Neuronal stem cell (in vitro differentiated cells): ENCODE results near the gene ABHD16A. TPM values are rescaled to one million over a fixed set of nuclear protein-coding genes. Genes with fewer than 3 reads are reported as not detected.

Source experiments
- DNase-seq: peaks from one replicate; pipeline ENCODE4 v3.0.0-alpha.2; 2013; ENCODE audit warnings: low spot score
- H2AFZ ChIP-seq: one replicate; pipeline ENCODE4 v1.6.1; 2013; ENCODE audit warnings: mild to moderate bottlenecking, low read length, inconsistent platforms
- H2AK5ac ChIP-seq: 2 replicates; pipeline ENCODE4 v1.6.1; 2013; ENCODE audit warnings: low read depth, mild to moderate bottlenecking, inconsistent platforms, low read length, moderate library complexity, mixed read lengths
- H2BK120ac ChIP-seq: 2 replicates; pipeline ENCODE4 v1.6.1; 2013; ENCODE audit warnings: low read depth, mild to moderate bottlenecking, inconsistent platforms, low read length, moderate library complexity, mixed read lengths
- H2BK12ac ChIP-seq: one replicate; pipeline ENCODE4 v1.6.1; 2013; ENCODE audit warnings: low read length, inconsistent platforms
- H2BK15ac ChIP-seq: 2 replicates; pipeline ENCODE4 v1.6.1; 2013; ENCODE audit warnings: mild to moderate bottlenecking, low read length, inconsistent platforms, mixed read lengths
- H2BK5ac ChIP-seq: one replicate; pipeline ENCODE4 v1.6.1; 2013; ENCODE audit warnings: inconsistent platforms, mild to moderate bottlenecking, low read length, moderate library complexity
- H3K14ac ChIP-seq: one replicate; pipeline ENCODE4 v1.6.1; 2013; ENCODE audit warnings: low read length, inconsistent platforms
- H3K18ac ChIP-seq: 2 replicates; pipeline ENCODE4 v1.6.1; 2013; ENCODE audit warnings: low read length, inconsistent platforms
- H3K23ac ChIP-seq: 2 replicates; pipeline ENCODE4 v1.6.1; 2013; ENCODE audit warnings: low read depth, mild to moderate bottlenecking, mixed read lengths, low read length, inconsistent platforms; ENCODE audit not compliant: poor library complexity
- H3K27ac ChIP-seq: replicated peaks from 3 replicates; pipeline ENCODE4 v1.5.1; 2013; ENCODE audit warnings: low read length, inconsistent platforms
- H3K27me3 ChIP-seq, 3 experiments: 2 replicates each; pipeline ENCODE4 v1.6.1; 2013; ENCODE audit warnings: low read length in 3 of 3, mild to moderate bottlenecking in 2 of 3, inconsistent platforms in 1 of 3, low read depth in 1 of 3, mixed read lengths in 1 of 3, moderate library complexity in 1 of 3; ENCODE audit not compliant: control insufficient read depth in 3 of 3, insufficient read depth in 3 of 3
- H3K36me3 ChIP-seq, 2 donors: replicated peaks in 1 of 2; 2 replicates each; pipeline ENCODE4 v1.6.1; 2013; ENCODE audit warnings: low read length in 2 of 2; ENCODE audit not compliant: control insufficient read depth in 2 of 2, insufficient read depth in 2 of 2
- H3K4ac ChIP-seq: 2 replicates; pipeline ENCODE4 v1.6.1; 2013; ENCODE audit warnings: inconsistent platforms, mild to moderate bottlenecking, low read length, moderate library complexity
- H3K4me1 ChIP-seq, 2 donors: 1 replicate in 1 of 2; 2 replicates in 1 of 2; pipeline ENCODE4 v1.6.1; 2013; ENCODE audit warnings: low read length in 2 of 2, low read depth in 1 of 2; ENCODE audit not compliant: control insufficient read depth in 2 of 2, insufficient read depth in 1 of 2
- H3K4me2 ChIP-seq: one replicate; pipeline ENCODE4 v1.6.1; 2013; ENCODE audit warnings: mild to moderate bottlenecking, low read length, inconsistent platforms; ENCODE audit not compliant: insufficient read depth, poor library complexity, severe bottlenecking
- H3K4me3 ChIP-seq, 2 donors: 2 replicates each; pipeline ENCODE4 v1.5.1; 2013; ENCODE audit warnings: low read length in 2 of 2, mild to moderate bottlenecking in 2 of 2, inconsistent platforms in 1 of 2, moderate library complexity in 1 of 2
- H3K79me1 ChIP-seq: one replicate; pipeline ENCODE4 v1.6.1; 2013; ENCODE audit warnings: low read depth, mild to moderate bottlenecking, inconsistent platforms, low read length, moderate library complexity
- H3K9ac ChIP-seq: one replicate; pipeline ENCODE4 v1.6.1; 2013; ENCODE audit warnings: mild to moderate bottlenecking, low read depth, low read length, inconsistent platforms; ENCODE audit not compliant: poor library complexity
- H3K9me3 ChIP-seq, 2 donors: replicated peaks in 1 of 2; 2 replicates each; pipeline versions ENCODE3 to v1.6.1; 2013; ENCODE audit warnings: low read length in 2 of 2, mild to moderate bottlenecking in 2 of 2, inconsistent platforms in 1 of 2, low read depth in 1 of 2, mixed read lengths in 1 of 2, moderate library complexity in 1 of 2; ENCODE audit not compliant: control insufficient read depth in 2 of 2, insufficient read depth in 1 of 2
- H4K8ac ChIP-seq: one replicate; pipeline ENCODE4 v1.6.1; 2013; ENCODE audit warnings: low read depth, mild to moderate bottlenecking, inconsistent platforms, low read length, moderate library complexity
- H4K91ac ChIP-seq: one replicate; pipeline ENCODE4 v1.6.1; 2013; ENCODE audit warnings: low read length, low read depth, mild to moderate bottlenecking, inconsistent platforms; ENCODE audit not compliant: poor library complexity
- WGBS, 2 donors: extraction: QIAGEN DNeasy Blood & Tissue Kit; methylation state at CpG; one replicate each; pipeline ENCODE4 v1.1.7; 2013; ENCODE audit warnings: missing lambda C conversion rate in 2 of 2, mixed read lengths in 1 of 2; ENCODE audit not compliant: insufficient read length in 2 of 2, insufficient replicate concordance in 1 of 2; ENCODE audit errors: extremely low coverage in 2 of 2; 5-methylcytosine and 5-hydroxymethylcytosine counted together
- polyA plus RNA-seq, 2 experiments: library from polyadenylated mRNA; stranded (reverse); fragments of 200-250 nt; gene quantifications; one replicate each; pipeline ENCODE4 v1.2.3, GENCODE V29; 2013

The ABHD16A gene
- polyA plus RNA-seq (2013, experiment 1 of 2), result 32.8 TPM
- 34.1 TPM for polyA plus RNA-seq (2013, experiment 2 of 2)

GRCh38 chr6:31702819-31703716 lies at the start of gene ABHD16A:
ABHD16A (minus strand) TSS chr6:31703324; CDS start chr6:31703281, 43 bp downstream.
- no CpG with 5 or more reads among the region's 54 CpGs for WGBS, 2 donors

DNA sequence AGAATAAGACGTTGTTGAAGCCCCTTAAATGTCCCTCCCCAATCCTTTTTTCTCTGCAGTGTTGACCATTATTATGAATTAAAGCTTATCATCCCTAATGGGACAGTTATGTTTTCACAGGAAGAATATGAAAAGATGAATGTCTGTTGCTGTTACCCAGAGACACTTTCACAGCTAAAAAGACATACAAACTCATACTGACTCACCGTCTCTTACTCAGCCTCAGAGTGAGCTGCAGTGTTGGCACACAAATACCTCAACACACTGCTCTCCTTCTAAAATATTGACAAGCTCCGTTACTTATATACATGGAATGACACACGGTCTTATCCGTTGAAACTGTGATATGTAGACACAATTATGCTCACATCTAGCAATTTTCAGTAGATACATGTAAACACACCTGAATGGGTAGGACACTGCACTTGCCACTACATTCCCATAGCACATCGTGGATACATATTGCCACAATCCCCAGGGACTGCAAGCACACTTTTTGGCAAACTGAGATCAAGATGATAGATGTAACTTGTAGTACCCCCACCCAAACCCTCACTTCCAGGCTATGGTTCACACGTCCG lies 49.7 kb upstream of the ABHD16A start:
- Histone ChIP-seq H3K23ac (no peak overlapping the region), H3K4me2 (no peak overlapping the region), H3K9ac (no peak overlapping the region), H3K9me3 (no peaks in the 10 kb centered on the region), H2BK12ac (no peak overlapping the region), H3K4me1 (no peaks in the 10 kb centered on the region), H3K4me3 (no peak overlapping the region), H3K27ac (no peak overlapping the region), H2AFZ (no peak overlapping the region), H4K8ac (no peak overlapping the region), H3K27me3 (no peaks in the 10 kb centered on the region), H3K4ac (no peak overlapping the region), H3K36me3 (peaks cover 1 to 44% of the 10 kb centered on the region in 2 donors), H2BK5ac (no peak overlapping the region), H3K14ac (no peak overlapping the region), H3K79me1 (no peaks in the 10 kb centered on the region), H4K91ac (no peak overlapping the region), H2BK15ac (no peak overlapping the region), H2BK120ac (no peak overlapping the region), H2AK5ac (no peak overlapping the region), H3K18ac (no peak overlapping the region)
- no peak for DNase-seq
- WGBS, 2 donors, result no CpG with 5 or more reads among the region's 8 CpGs

More at GRCh38 chr6:31702819-31703716, at the start of gene ABHD16A:
- peak within 1 kb of the TSS; percentile 75 for H3K4me2 ChIP-seq
- H2AFZ ChIP-seq, result peak within 1 kb of the TSS; percentile 88
- peak; percentile 93 for DNase-seq
- H3K4me3 ChIP-seq, result peak within 1 kb of the TSS; percentile 77 to 88
- H3K36me3 ChIP-seq, result peaks cover 5 to 34% of the 10 kb centered on the region in 2 donors
- H4K91ac ChIP-seq, result no peak within 1 kb of the TSS
- peak within 1 kb of the TSS; percentile 82 for H2AK5ac ChIP-seq
- H3K9ac ChIP-seq, result peak within 1 kb of the TSS; percentile 85
- no peak within 1 kb of the TSS for H2BK5ac ChIP-seq
- peak within 1 kb of the TSS; percentile 61 for H3K4ac ChIP-seq
- H4K8ac ChIP-seq, result no peak within 1 kb of the TSS
- H3K27me3 ChIP-seq, result no peaks in the 10 kb centered on the region
- peak within 1 kb of the TSS; percentile 78 for H3K27ac ChIP-seq
- H2BK12ac ChIP-seq, result peak within 1 kb of the TSS; percentile 16
- H3K18ac ChIP-seq, result peak within 1 kb of the TSS; percentile 95
- peak within 1 kb of the TSS; percentile 45 for H2BK15ac ChIP-seq
- peak within 1 kb of the TSS; percentile 24 for H2BK120ac ChIP-seq
- peak within 1 kb of the TSS; percentile 95 for H3K23ac ChIP-seq
- peaks cover 3% of the 10 kb centered on the region for H3K79me1 ChIP-seq
- no peaks in the 10 kb centered on the region for H3K9me3 ChIP-seq
- peak within 1 kb of the TSS; percentile 63 for H3K14ac ChIP-seq
- H3K4me1 ChIP-seq, result peaks cover 6 to 7% of the 10 kb centered on the region in 2 donors

DNA sequence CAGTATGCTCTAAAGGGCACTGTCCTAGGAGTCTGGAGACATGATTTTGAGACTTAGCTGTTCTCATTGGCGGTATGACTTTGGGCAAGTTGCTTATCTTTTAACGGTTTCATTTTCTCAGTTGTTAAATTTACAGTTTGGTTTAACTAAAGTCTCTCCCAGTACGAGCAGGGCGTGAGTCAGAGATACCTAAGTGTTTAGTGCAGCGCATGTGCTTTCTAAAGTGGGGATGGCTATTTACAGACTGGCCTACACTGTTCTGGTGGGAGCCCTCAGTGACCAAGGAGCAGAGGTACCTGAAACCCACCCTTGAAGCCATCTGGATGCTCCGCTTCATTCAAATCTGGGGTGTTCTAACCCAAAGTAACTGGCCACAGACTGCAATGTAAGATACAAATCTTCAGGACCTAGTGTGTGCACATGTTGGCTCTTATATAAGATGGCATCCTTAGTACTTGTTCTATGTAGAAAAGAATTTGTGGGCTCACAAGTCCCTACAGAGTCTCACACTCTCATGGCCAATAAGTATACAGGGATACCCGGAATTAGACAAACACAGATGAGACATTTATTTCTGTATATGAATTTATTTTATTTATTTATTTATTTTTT lies 47.4 kb upstream of the ABHD16A start:
- Histone ChIP-seq H3K27ac (no peak overlapping the region), H2BK15ac (no peak overlapping the region), H3K23ac (no peak overlapping the region), H2AK5ac (no peak overlapping the region), H3K4me3 (no peak overlapping the region), H3K9me3 (no peaks in the 10 kb centered on the region), H3K27me3 (no peaks in the 10 kb centered on the region), H3K4ac (no peak overlapping the region), H3K9ac (no peak overlapping the region), H3K4me2 (no peak overlapping the region), H4K91ac (no peak overlapping the region), H3K18ac (no peak overlapping the region), H4K8ac (no peak overlapping the region), H2BK120ac (no peak overlapping the region), H3K36me3 (peaks cover 6 to 52% of the 10 kb centered on the region in 2 donors), H2AFZ (no peak overlapping the region), H3K79me1 (no peaks in the 10 kb centered on the region), H3K4me1 (no peaks in the 10 kb centered on the region), H3K14ac (no peak overlapping the region), H2BK12ac (no peak overlapping the region), H2BK5ac (no peak overlapping the region)
- no peak for DNase-seq
- no CpG with 5 or more reads among the region's 7 CpGs for WGBS, 2 donors
